H1 (cell line): ENCODE data around the gene TBC1D2.

Source experiments
- ASH2L ChIP-seq: fragments of 200-600, 300-600 bp; sonication (generic); IDR thresholded peaks from one replicate; pipeline ENCODE4 v1.7.1; 2017; ENCODE audit warnings: low read length
- CBX5 ChIP-seq: fragments of 300-800, 300-1000 bp; sonication (generic); IDR thresholded peaks from 2 replicates; pipeline ENCODE4 v1.7.1; 2016; ENCODE audit warnings: antibody characterized with exemption, low read length, low read depth
- FOSL1 ChIP-seq: IDR thresholded peaks from 2 replicates; pipeline ENCODE4 v1.6.1; 2011; ENCODE audit warnings: mild to moderate bottlenecking, low read depth, low read length, moderate library complexity; ENCODE audit not compliant: insufficient read depth
- HDAC2 ChIP-seq, 2 experiments: fragments of 300-600 bp in 1 of 2; sonication (generic) in 1 of 2; IDR thresholded peaks; 2 replicates each; pipeline ENCODE4 v1.6.1; 2011 to 2012; ENCODE audit warnings: low read depth in 2 of 2, low read length in 2 of 2, mild to moderate bottlenecking in 2 of 2, moderate library complexity in 2 of 2, borderline replicate concordance in 1 of 2, inconsistent platforms in 1 of 2
- RAD21 ChIP-seq, 2 experiments: IDR thresholded peaks in 1 of 2; conservative IDR thresholded peaks in 1 of 2; 2 replicates each; pipeline ENCODE4 v1.6.1; 2011; ENCODE audit warnings: low read depth in 2 of 2, low read length in 2 of 2, improper control_type of control experiment in 1 of 2, inconsistent platforms in 1 of 2, mild to moderate bottlenecking in 1 of 2, moderate library complexity in 1 of 2
- SUZ12 ChIP-seq: fragments of 200-600 bp; sonication (generic); IDR thresholded peaks from 2 replicates; pipeline ENCODE4 v1.6.1; 2012; ENCODE audit warnings: mild to moderate bottlenecking, inconsistent platforms, low read length, moderate library complexity, mixed read lengths
- YY1 ChIP-seq: IDR thresholded peaks from 2 replicates; pipeline ENCODE4 v1.6.1; 2011; ENCODE audit warnings: low read depth, mild to moderate bottlenecking, low read length
- ZNF274 ChIP-seq: IDR thresholded peaks from 2 replicates; pipeline ENCODE4 v1.7.0; 2012; ENCODE audit warnings: low read length, borderline replicate concordance; ENCODE audit errors: extremely low read depth
- TF ChIP-seq, protein P1 (sequence below), 3 experiments: IDR thresholded peaks; 1 replicate in 2 of 3; 2 replicates in 1 of 3; pipeline versions ENCODE4 v1.5.1 to v1.6.1; 2011; ENCODE audit warnings: low read length in 3 of 3, mild to moderate bottlenecking in 3 of 3, inconsistent platforms in 2 of 3, low read depth in 1 of 3, moderate library complexity in 1 of 3; ENCODE audit not compliant: insufficient read depth in 1 of 3; ENCODE audit errors: control extremely low read depth in 1 of 3
- TF ChIP-seq, protein P2 (sequence below): IDR thresholded peaks from 2 replicates; pipeline ENCODE4 v1.6.1; 2011; ENCODE audit warnings: low read depth, mild to moderate bottlenecking, low read length; ENCODE audit not compliant: insufficient read depth

DNA sequence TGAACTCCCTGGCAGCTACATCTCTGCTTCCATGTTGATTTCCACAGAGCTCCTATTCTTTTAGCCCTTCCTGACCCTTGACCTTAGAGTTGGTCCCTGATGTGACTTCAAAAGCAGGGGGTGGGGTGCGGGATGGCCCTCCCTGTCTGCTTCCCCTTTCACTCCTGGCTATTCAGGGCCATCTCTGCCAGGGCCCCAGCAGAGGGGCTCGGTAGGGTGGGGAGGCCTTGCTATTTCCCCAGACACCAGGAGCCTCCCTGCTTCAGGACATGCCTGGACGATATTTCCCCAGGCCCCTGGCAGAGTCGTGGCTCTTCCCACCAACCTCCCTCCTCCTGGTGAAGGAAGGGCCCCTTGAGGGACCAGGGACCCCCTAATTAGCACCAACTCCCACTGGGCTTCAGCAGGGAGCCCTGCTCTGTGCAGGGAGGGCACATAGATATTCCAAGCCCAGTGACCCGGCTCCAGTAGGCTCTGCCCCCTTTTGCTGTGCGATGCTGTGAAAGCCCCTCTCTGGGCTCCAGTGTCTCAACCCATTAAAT lies 80.3 kb downstream of the TBC1D2 start:
- TF ChIP-seq, protein P1, sequence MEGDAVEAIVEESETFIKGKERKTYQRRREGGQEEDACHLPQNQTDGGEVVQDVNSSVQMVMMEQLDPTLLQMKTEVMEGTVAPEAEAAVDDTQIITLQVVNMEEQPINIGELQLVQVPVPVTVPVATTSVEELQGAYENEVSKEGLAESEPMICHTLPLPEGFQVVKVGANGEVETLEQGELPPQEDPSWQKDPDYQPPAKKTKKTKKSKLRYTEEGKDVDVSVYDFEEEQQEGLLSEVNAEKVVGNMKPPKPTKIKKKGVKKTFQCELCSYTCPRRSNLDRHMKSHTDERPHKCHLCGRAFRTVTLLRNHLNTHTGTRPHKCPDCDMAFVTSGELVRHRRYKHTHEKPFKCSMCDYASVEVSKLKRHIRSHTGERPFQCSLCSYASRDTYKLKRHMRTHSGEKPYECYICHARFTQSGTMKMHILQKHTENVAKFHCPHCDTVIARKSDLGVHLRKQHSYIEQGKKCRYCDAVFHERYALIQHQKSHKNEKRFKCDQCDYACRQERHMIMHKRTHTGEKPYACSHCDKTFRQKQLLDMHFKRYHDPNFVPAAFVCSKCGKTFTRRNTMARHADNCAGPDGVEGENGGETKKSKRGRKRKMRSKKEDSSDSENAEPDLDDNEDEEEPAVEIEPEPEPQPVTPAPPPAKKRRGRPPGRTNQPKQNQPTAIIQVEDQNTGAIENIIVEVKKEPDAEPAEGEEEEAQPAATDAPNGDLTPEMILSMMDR (IDR thresholded peaks at IDR 0.05; ENCODE audit: control extremely low read depth in 1 of 3, insufficient read depth in 1 of 3, low read depth in 1 of 3, low read length in 3 of 3): no peak
- TF ChIP-seq YY1: no peak
- TF ChIP-seq SUZ12: no peak
- no peak for TF ChIP-seq RAD21 (IDR thresholded peaks at IDR 0.05 in 1 of 2, conservative IDR thresholded peaks at IDR 0.05 in 1 of 2; ENCODE audit: low read depth in 2 of 2, low read length in 2 of 2)
- no peak for TF ChIP-seq FOSL1
- TF ChIP-seq ZNF274: no peak
- no peak for TF ChIP-seq ASH2L
- TF ChIP-seq CBX5: no peak
- TF ChIP-seq, protein P2, sequence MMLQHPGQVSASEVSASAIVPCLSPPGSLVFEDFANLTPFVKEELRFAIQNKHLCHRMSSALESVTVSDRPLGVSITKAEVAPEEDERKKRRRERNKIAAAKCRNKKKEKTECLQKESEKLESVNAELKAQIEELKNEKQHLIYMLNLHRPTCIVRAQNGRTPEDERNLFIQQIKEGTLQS: no peak
- TF ChIP-seq HDAC2 (IDR thresholded peaks at IDR 0.05; ENCODE audit: borderline replicate concordance in 1 of 2, low read depth in 2 of 2, low read length in 2 of 2): no peak
